ENCODE measurements around the gene NTN1.

DNA sequence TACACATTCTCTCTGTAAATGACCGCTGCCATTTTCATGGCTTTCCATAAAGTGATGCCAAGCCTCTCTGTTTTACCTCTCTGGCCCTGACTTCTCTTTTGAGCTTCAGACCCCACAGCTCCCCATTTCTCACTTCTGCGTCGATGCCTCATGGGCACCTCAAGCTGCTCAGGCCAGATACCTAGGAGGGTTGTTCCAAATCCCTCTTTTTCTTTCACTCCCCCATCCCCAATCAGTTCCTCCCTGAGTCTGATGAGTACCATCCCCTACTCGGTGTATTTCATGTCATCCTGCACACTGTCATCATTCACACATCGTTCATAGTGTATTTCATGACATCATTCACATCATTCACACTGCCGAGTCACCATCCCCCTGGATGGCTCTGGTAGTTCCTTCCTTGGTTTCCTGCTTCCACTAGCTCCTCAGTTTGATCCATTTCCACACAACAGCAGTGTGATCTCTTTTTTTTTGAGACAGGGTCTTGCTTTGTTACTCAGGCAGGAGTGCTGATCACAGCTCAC lies 43.1 kb downstream of the NTN1 start:
- TF ChIP-seq, protein P1, sequence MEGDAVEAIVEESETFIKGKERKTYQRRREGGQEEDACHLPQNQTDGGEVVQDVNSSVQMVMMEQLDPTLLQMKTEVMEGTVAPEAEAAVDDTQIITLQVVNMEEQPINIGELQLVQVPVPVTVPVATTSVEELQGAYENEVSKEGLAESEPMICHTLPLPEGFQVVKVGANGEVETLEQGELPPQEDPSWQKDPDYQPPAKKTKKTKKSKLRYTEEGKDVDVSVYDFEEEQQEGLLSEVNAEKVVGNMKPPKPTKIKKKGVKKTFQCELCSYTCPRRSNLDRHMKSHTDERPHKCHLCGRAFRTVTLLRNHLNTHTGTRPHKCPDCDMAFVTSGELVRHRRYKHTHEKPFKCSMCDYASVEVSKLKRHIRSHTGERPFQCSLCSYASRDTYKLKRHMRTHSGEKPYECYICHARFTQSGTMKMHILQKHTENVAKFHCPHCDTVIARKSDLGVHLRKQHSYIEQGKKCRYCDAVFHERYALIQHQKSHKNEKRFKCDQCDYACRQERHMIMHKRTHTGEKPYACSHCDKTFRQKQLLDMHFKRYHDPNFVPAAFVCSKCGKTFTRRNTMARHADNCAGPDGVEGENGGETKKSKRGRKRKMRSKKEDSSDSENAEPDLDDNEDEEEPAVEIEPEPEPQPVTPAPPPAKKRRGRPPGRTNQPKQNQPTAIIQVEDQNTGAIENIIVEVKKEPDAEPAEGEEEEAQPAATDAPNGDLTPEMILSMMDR (conservative IDR thresholded peaks at IDR 0.05) = no peak
- no peak for TF ChIP-seq ZFX (IDR thresholded peaks at IDR 0.05)

All from C4-2B (cell line).